Mesendoderm (in vitro differentiated cells): Measurements from ENCODE around the gene NEAT1. TPM values are rescaled to one million over a fixed set of nuclear protein-coding genes. Genes with fewer than 3 reads are reported as not detected.

Source experiments
- DNase-seq: peaks from one replicate; pipeline ENCODE4 v3.0.0; 2013
- H2AK5ac ChIP-seq: 2 replicates; pipeline ENCODE4 v1.6.1; 2013; ENCODE audit warnings: low read length, inconsistent platforms
- H2BK120ac ChIP-seq: 2 replicates; pipeline ENCODE4 v1.6.1; 2013; ENCODE audit warnings: low read depth, mild to moderate bottlenecking, low read length, moderate library complexity, mixed read lengths
- H2BK15ac ChIP-seq: replicated peaks from 2 replicates; pipeline ENCODE4 v1.6.1; 2013; ENCODE audit warnings: low read depth, mild to moderate bottlenecking, moderate library complexity
- H2BK5ac ChIP-seq: 2 replicates; pipeline ENCODE4 v1.6.1; 2013; ENCODE audit warnings: low read length, inconsistent platforms
- H3K18ac ChIP-seq: 2 replicates; pipeline ENCODE4 v1.6.1; 2013; ENCODE audit warnings: mild to moderate bottlenecking, low read length, mixed read lengths
- H3K23ac ChIP-seq: one replicate; pipeline ENCODE4 v1.6.1; 2013; ENCODE audit warnings: low read length
- H3K27ac ChIP-seq: 2 replicates; pipeline ENCODE4 v1.5.1; 2013; ENCODE audit warnings: low read depth, mild to moderate bottlenecking, inconsistent platforms, low read length, moderate library complexity
- H3K27me3 ChIP-seq: 2 replicates; pipeline ENCODE4 v1.6.1; 2013; ENCODE audit warnings: low read length, control low read depth, mild to moderate bottlenecking, inconsistent platforms; ENCODE audit not compliant: insufficient read depth, poor library complexity
- H3K36me3 ChIP-seq: 2 replicates; pipeline ENCODE4 v1.6.1; 2013; ENCODE audit warnings: low read length, inconsistent platforms; ENCODE audit not compliant: control insufficient read depth, insufficient read depth
- H3K4ac ChIP-seq: one replicate; pipeline ENCODE4 v1.6.1; 2013; ENCODE audit warnings: low read depth, mild to moderate bottlenecking, low read length, moderate library complexity
- H3K4me1 ChIP-seq: 2 replicates; pipeline ENCODE4 v1.6.1; 2013; ENCODE audit warnings: low read depth, low read length, inconsistent platforms; ENCODE audit not compliant: control insufficient read depth
- H3K4me2 ChIP-seq: 2 replicates; pipeline ENCODE4 v1.6.1; 2013; ENCODE audit warnings: low read length
- H3K4me3 ChIP-seq: 2 replicates; pipeline ENCODE4 v1.5.1; 2013; ENCODE audit warnings: mild to moderate bottlenecking, low read length
- H3K56ac ChIP-seq: one replicate; pipeline ENCODE4 v1.6.1; 2013; ENCODE audit warnings: low read length
- H3K79me1 ChIP-seq: 2 replicates; pipeline ENCODE4 v1.6.1; 2013; ENCODE audit warnings: low read length, inconsistent platforms
- H3K79me2 ChIP-seq: 2 replicates; pipeline ENCODE4 v1.6.1; 2013; ENCODE audit warnings: mild to moderate bottlenecking, low read length; ENCODE audit not compliant: control insufficient read depth, insufficient read depth
- H3K9ac ChIP-seq: 2 replicates; pipeline ENCODE4 v1.6.1; 2013; ENCODE audit warnings: low read length, inconsistent platforms
- H4K5ac ChIP-seq: one replicate; pipeline ENCODE4 v1.6.1; 2013; ENCODE audit warnings: low read length
- H4K8ac ChIP-seq: one replicate; pipeline ENCODE4 v1.6.1; 2013; ENCODE audit warnings: low read depth, mild to moderate bottlenecking, control low read depth, low read length, moderate library complexity
- WGBS: extraction: QIAGEN DNeasy Blood & Tissue Kit; methylation state at CpG from one replicate; pipeline ENCODE4 v1.1.7; 2013; ENCODE audit warnings: low lambda C conversion rate, missing lambda C conversion rate; ENCODE audit not compliant: insufficient coverage; ENCODE audit errors: extremely low coverage; 5-methylcytosine and 5-hydroxymethylcytosine counted together
- polyA plus RNA-seq, 2 experiments: library from polyadenylated mRNA; stranded (reverse); fragments of 200-250 nt; gene quantifications; one replicate each; pipeline ENCODE4 v1.2.3, GENCODE V29; 2013

The NEAT1 gene
- polyA plus RNA-seq (2013, experiment 1 of 2), result 3.7 TPM
- 4.5 TPM for polyA plus RNA-seq (2013, experiment 2 of 2)

DNA sequence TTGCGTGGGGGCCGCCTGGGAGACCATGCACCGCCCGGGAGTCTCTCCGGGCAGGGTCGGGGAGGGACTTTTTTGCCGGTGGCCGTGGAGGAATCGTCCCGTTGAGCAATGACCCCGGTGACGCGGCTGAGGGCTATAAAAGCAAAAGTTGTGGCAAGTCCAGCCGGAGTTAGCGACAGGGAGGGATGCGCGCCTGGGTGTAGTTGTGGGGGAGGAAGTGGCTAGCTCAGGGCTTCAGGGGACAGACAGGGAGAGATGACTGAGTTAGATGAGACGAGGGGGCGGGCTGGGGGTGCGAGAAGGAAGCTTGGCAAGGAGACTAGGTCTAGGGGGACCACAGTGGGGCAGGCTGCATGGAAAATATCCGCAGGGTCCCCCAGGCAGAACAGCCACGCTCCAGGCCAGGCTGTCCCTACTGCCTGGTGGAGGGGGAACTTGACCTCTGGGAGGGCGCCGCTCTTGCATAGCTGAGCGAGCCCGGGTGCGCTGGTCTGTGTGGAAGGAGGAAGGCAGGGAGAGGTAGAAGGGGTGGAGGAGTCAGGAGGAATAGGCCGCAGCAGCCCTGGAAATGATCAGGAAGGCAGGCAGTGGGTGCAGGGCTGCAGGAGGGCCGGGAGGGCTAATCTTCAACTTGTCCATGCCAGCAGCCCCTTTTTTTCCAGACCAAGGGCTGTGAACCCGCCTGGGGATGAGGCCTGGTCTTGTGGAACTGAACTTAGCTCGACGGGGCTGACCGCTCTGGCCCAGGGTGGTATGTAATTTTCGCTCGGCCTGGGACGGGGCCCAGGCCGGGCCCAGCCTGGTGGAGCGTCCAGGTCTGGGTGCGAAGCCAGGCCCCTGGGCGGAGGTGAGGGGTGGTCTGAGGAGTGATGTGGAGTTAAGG, at the start of gene NEAT1:
Gene NEAT1 (plus strand): TSS at position 166 of the 883 bp plus-strand sequence.
- Histone ChIP-seq H3K36me3 (no peaks in the 10 kb centered on the region), H3K4me2 (peak within 1 kb of the TSS; percentile 80), H3K27ac (peak within 1 kb of the TSS; percentile 93), H2BK5ac (peak within 1 kb of the TSS; percentile 98), H4K8ac (peak within 1 kb of the TSS; percentile 88), H3K56ac (peak within 1 kb of the TSS; percentile 95), H2BK120ac (peak within 1 kb of the TSS; percentile 89), H3K4me3 (peak within 1 kb of the TSS; percentile 49), H3K79me2 (peaks cover 48% of the 10 kb centered on the region), H2AK5ac (peak within 1 kb of the TSS; percentile 95), H3K4me1 (peaks cover 45% of the 10 kb centered on the region), H3K18ac (peak within 1 kb of the TSS; percentile 97), H4K5ac (no peak within 1 kb of the TSS), H3K79me1 (peaks cover 22% of the 10 kb centered on the region), H3K4ac (peak within 1 kb of the TSS; percentile 99), H3K9ac (peak within 1 kb of the TSS; percentile 93), H3K23ac (peak within 1 kb of the TSS; percentile 94), H2BK15ac (no peak within 1 kb of the TSS), H3K27me3 (no peaks in the 10 kb centered on the region)
- no CpG with 5 or more reads among the region's 40 CpGs for WGBS
- DNase-seq, result peak; percentile 94

DNA sequence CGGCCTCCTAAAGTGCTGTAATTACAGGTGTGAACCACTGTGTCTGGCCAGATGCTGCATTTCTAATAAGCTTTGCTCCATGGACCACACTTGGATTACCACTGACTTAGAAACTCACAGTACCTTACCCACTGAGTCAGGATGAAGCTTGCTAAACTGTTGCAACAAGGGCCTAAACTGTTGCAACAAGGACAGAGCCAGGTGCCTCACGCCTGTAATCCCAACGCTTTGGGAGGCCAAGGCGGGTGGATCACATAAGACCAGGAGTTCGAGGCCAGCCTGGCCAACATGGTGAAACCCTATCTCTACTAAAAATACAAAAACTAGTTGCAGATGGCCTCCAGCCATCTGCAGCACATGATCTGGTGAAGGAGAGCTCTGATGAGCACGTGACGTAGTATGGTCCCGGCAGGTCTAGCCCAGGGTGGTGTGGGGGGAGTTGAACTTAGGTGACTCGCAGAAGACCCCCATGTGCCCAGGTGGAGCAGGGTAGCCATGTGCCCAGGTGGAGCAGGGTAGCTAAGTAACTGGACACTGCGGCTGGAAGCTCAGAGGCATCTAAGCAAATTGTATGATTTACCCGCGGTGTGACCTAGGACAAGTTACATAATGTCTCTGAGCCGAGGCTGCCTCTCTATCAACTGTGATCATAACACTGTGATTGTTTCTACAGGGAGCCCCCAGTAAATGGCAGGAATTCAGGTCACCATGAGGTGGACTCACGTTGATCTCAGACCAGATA, 48.6 kb upstream of the NEAT1 start:
- H3K56ac ChIP-seq, result no peak overlapping the region
- H3K4me2 ChIP-seq, result no peak overlapping the region
- H2BK15ac ChIP-seq, result no peak overlapping the region
- H3K79me1 ChIP-seq, result no peaks in the 10 kb centered on the region
- no peak overlapping the region for H3K4me3 ChIP-seq
- no peak overlapping the region for H2AK5ac ChIP-seq
- no peak overlapping the region for H4K5ac ChIP-seq
- no peaks in the 10 kb centered on the region for H3K79me2 ChIP-seq
- no peak overlapping the region for H3K18ac ChIP-seq
- H3K4me1 ChIP-seq, result no peaks in the 10 kb centered on the region
- whole genome bisulfite sequencing, result no CpG with 5 or more reads among the region's 14 CpGs
- H3K4ac ChIP-seq, result no peak overlapping the region
- no peak overlapping the region for H2BK120ac ChIP-seq
- H3K27me3 ChIP-seq, result no peaks in the 10 kb centered on the region
- H3K23ac ChIP-seq, result no peak overlapping the region
- H3K27ac ChIP-seq, result no peak overlapping the region
- no peaks in the 10 kb centered on the region for H3K36me3 ChIP-seq
- H2BK5ac ChIP-seq, result no peak overlapping the region
- H4K8ac ChIP-seq, result no peak overlapping the region
- H3K9ac ChIP-seq, result no peak overlapping the region
- no peak for DNase-seq

DNA sequence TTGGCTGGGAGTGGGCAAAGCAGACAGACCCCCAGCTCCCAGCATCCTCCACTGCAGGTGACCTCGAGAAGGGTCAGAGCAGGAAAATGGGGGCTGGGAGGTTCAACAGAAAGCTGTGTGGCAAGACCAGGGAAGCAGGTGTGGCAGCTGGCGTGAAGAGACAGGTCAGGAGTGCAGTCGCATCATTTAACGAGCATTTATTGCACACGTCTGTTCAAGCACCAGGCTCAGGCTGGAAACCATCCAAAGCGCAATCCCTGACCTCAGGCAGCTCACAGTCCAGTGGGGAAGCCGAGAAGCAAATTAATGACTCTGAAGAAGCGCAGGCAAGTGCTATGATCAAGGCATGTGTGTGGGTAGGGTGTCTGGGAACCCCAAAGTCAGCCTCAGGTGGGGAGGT, 47.6 kb upstream of the NEAT1 start:
- Histone ChIP-seq H3K36me3 (no peaks in the 10 kb centered on the region), H2AK5ac (no peak overlapping the region), H3K79me1 (no peaks in the 10 kb centered on the region), H3K9ac (no peak overlapping the region), H3K18ac (no peak overlapping the region), H3K4me3 (no peak overlapping the region), H4K8ac (no peak overlapping the region), H2BK5ac (no peak overlapping the region), H3K79me2 (no peaks in the 10 kb centered on the region), H2BK15ac (no peak overlapping the region), H3K27me3 (no peaks in the 10 kb centered on the region), H3K4ac (no peak overlapping the region), H3K27ac (no peak overlapping the region), H2BK120ac (no peak overlapping the region), H3K23ac (no peak overlapping the region), H3K56ac (no peak overlapping the region), H3K4me1 (no peaks in the 10 kb centered on the region), H3K4me2 (no peak overlapping the region), H4K5ac (no peak overlapping the region)
- no CpG with 5 or more reads among the region's 8 CpGs for WGBS
- no peak for DNase-seq

DNA sequence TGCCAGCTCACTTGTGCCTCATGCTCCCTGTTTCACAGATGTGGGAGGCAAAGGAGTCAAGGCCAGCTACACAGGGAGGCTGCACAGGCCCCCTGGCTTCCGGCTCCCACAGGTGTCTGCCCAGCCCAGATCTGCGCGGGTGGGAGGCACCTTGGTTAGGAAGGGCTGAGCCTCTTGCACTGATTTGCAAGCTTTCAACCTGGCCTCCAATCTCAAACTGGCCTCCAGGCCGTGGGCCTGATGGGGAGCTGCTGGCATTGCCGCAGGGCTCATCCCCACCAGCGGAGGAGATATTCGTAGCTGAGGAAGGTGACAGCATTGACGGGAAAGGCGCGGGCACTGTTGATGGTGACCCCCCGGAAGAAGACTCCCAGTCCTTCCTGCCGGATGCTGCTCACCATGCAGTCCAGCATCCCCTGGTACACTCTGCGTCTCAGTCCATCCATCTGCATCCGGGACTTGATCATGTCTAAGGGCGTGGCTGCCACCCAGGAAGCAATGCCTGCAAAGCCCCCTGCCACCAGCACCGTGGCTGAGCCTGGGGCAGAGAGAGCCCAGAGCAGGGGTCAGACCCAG, 46.4 kb upstream of the NEAT1 start:
- H3K9ac ChIP-seq, result no peak overlapping the region
- no peak overlapping the region for H3K4ac ChIP-seq
- H3K79me2 ChIP-seq, result no peaks in the 10 kb centered on the region
- no peak overlapping the region for H3K4me3 ChIP-seq
- H2AK5ac ChIP-seq, result no peak overlapping the region
- H2BK120ac ChIP-seq, result no peak overlapping the region
- H3K27ac ChIP-seq, result no peak overlapping the region
- H3K36me3 ChIP-seq, result no peaks in the 10 kb centered on the region
- no peak overlapping the region for H3K18ac ChIP-seq
- no peak overlapping the region for H2BK15ac ChIP-seq
- no CpG with 5 or more reads among the region's 16 CpGs for WGBS
- no peaks in the 10 kb centered on the region for H3K27me3 ChIP-seq
- no peak overlapping the region for H3K56ac ChIP-seq
- no peak overlapping the region for H3K4me2 ChIP-seq
- no peak overlapping the region for H2BK5ac ChIP-seq
- H3K4me1 ChIP-seq, result no peaks in the 10 kb centered on the region
- DNase-seq, result no peak
- no peak overlapping the region for H3K23ac ChIP-seq
- no peak overlapping the region for H4K8ac ChIP-seq
- H4K5ac ChIP-seq, result no peak overlapping the region
- H3K79me1 ChIP-seq, result no peaks in the 10 kb centered on the region

DNA sequence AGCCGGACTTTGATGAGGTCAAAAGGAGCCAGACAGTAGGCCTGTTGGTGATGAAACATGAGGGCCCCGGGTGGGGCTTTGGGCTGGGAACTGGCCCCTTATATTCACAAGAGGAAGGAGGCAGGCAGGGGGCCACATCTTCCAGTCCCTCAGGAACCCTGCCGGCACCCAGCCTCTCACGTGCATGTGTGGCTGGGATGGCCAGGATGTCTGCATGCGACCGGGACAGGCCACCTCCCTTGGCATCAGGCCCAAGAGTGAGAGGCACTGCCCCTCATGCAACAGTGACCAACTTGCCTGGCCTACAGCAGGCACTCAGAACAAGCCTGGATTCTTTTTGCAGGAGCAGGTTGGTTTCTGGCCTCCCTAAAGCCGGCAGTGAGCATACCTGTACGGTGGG, 45.6 kb upstream of the NEAT1 start:
- H3K56ac ChIP-seq, result peak overlapping the region; percentile 15
- no CpG with 5 or more reads among the region's 8 CpGs for WGBS
- H3K9ac ChIP-seq, result no peak overlapping the region
- no peaks in the 10 kb centered on the region for H3K79me1 ChIP-seq
- no peak overlapping the region for H4K8ac ChIP-seq
- H2BK120ac ChIP-seq, result no peak overlapping the region
- H3K4me1 ChIP-seq, result no peaks in the 10 kb centered on the region
- H3K36me3 ChIP-seq, result no peaks in the 10 kb centered on the region
- H4K5ac ChIP-seq, result no peak overlapping the region
- no peak overlapping the region for H3K4ac ChIP-seq
- H3K4me2 ChIP-seq, result no peak overlapping the region
- H3K79me2 ChIP-seq, result no peaks in the 10 kb centered on the region
- no peak overlapping the region for H2BK5ac ChIP-seq
- H3K27ac ChIP-seq, result no peak overlapping the region
- no peak overlapping the region for H3K4me3 ChIP-seq
- no peak overlapping the region for H3K23ac ChIP-seq
- no peaks in the 10 kb centered on the region for H3K27me3 ChIP-seq
- H2AK5ac ChIP-seq, result no peak overlapping the region
- no peak overlapping the region for H2BK15ac ChIP-seq
- DNase-seq, result no peak
- no peak overlapping the region for H3K18ac ChIP-seq
